GM23248 (cell line): ENCODE measurements around the gene CKM. TPM values are rescaled to one million over a fixed set of nuclear protein-coding genes. Genes with fewer than 3 reads are reported as not detected.
A peak's percentile ranks its signal among the peaks of the same experiment; 100 is the strongest.

Source experiments
- DNase-seq: peaks from one replicate; pipeline ENCODE4 v3.0.0-alpha.2; 2015
- H2AFZ ChIP-seq: fragments of 200-600 bp; sonication (generic); 2 replicates; pipeline ENCODE4 v1.6.1; 2016; ENCODE audit warnings: antibody characterized with exemption
- H3F3A ChIP-seq: fragments of 200-600 bp; sonication (generic); 2 replicates; pipeline ENCODE4 v1.6.1; 2016; ENCODE audit warnings: mild to moderate bottlenecking, antibody characterized with exemption, mixed run types; ENCODE audit not compliant: insufficient read depth
- H3K27ac ChIP-seq: fragments of 200-600 bp; sonication (generic); 2 replicates; pipeline ENCODE4 v1.5.1; 2016; ENCODE audit warnings: mild to moderate bottlenecking
- H3K27me3 ChIP-seq: fragments of 200-600 bp; sonication (generic); replicated peaks from 2 replicates; pipeline ENCODE4 v1.6.1; 2016; ENCODE audit warnings: mild to moderate bottlenecking; ENCODE audit not compliant: insufficient read depth
- H3K36me3 ChIP-seq: fragments of 200-600 bp; sonication (generic); 2 replicates; pipeline ENCODE4 v1.6.1; 2016; ENCODE audit warnings: low read depth, mild to moderate bottlenecking
- H3K4me1 ChIP-seq: fragments of 200-600 bp; sonication (generic); 2 replicates; pipeline ENCODE4 v1.6.1; 2016; ENCODE audit warnings: mild to moderate bottlenecking; ENCODE audit not compliant: insufficient read depth
- H3K4me2 ChIP-seq: fragments of 200-600 bp; sonication (generic); one replicate; pipeline ENCODE4 v1.6.1; 2016; ENCODE audit warnings: mild to moderate bottlenecking; ENCODE audit not compliant: unreplicated experiment
- H3K4me3 ChIP-seq: fragments of 200-600 bp; sonication (generic); 2 replicates; pipeline ENCODE4 v1.5.1; 2016; ENCODE audit warnings: mild to moderate bottlenecking
- H3K79me2 ChIP-seq: fragments of 200-600 bp; sonication (generic); 2 replicates; pipeline ENCODE4 v1.6.1; 2016; ENCODE audit warnings: mild to moderate bottlenecking; ENCODE audit not compliant: insufficient read depth
- H3K9ac ChIP-seq: fragments of 200-600 bp; sonication (generic); 2 replicates; pipeline ENCODE4 v1.6.1; 2016; ENCODE audit warnings: mild to moderate bottlenecking
- H3K9me2 ChIP-seq: fragments of 200-600 bp; sonication (generic); 2 replicates; pipeline ENCODE4 v1.6.1; 2016; ENCODE audit warnings: mixed run types, mild to moderate bottlenecking, moderate library complexity; ENCODE audit not compliant: insufficient read depth
- H3K9me3 ChIP-seq: fragments of 200-600 bp; sonication (generic); one replicate; pipeline ENCODE4 v1.6.1; 2017; ENCODE audit warnings: low read depth
- H4K20me1 ChIP-seq: fragments of 200-600 bp; sonication (generic); 2 replicates; pipeline ENCODE4 v1.6.0; 2016; ENCODE audit not compliant: insufficient read depth
- EZH2 ChIP-seq: fragments of 200-600 bp; sonication (generic); IDR thresholded peaks from 2 replicates; pipeline ENCODE4 v1.6.1; 2018; ENCODE audit warnings: antibody characterized with exemption, mild to moderate bottlenecking; ENCODE audit not compliant: insufficient read depth, poor library complexity, severe bottlenecking
- EZH2phosphoT487 ChIP-seq: fragments of 200-600 bp; sonication (generic); IDR thresholded peaks from 2 replicates; pipeline ENCODE4 v1.6.1; 2018; ENCODE audit warnings: antibody characterized with exemption, moderate library complexity, mild to moderate bottlenecking, low read depth; ENCODE audit not compliant: insufficient read depth
- WGBS, 2 experiments: methylation state at CpG; one replicate each; pipeline ENCODE4 v1.1.6; 2015 to 2017; ENCODE audit warnings: low lambda C conversion rate in 2 of 2, low coverage in 1 of 2; ENCODE audit errors: missing lambda C conversion rate in 2 of 2; 5-methylcytosine and 5-hydroxymethylcytosine counted together
- in situ Hi-C: fragments of 300-500 bp; cut with MboI; formaldehyde crosslinking; loops from 2 replicates; pipeline ENCODE4 v1.15.0; 2020
- polyA plus RNA-seq: library from polyadenylated mRNA; unstranded; fragments of >200 nt; fragmentation: Nextera tagmentation; extraction: Ambion mirVana; gene quantifications from 2 replicates; pipeline ENCODE4 v1.2.1, GENCODE V29; 2016
- total RNA-seq: library from RNA; depleted of rRNA; stranded (reverse); fragments of >200 nt; shearing (Covaris generic); gene quantifications from 2 replicates; pipeline ENCODE4 v1.2.3, GENCODE V29; 2014

Gene CKM
- total and polyA plus RNA-seq, 2 experiments from 2014 or later: not detected

DNA sequence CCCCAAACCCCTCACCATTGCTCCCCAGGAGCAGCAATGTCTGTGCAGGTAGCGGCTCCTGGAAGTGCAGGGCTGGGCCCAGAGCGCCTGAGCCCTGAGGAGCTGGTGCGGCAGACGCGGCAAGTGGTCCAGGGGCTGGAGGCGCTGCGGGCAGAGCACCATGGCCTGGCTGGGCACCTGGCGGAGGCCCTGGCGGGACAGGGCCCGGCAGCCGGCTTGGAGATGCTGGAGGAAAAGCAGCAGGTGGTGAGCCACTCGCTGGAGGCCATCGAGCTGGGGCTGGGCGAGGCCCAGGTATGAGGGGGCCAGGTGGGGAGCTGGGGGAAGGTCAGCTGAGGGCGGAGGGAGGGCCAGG lies 22.8 kb upstream of the CKM start:
- Histone ChIP-seq H3K4me3 (no peak overlapping the region), H3K9me3 (no peaks in the 10 kb centered on the region), H3K27me3 (peaks cover under 1% of the 10 kb centered on the region; the same call in 1 of the 2 replicates), H3K9me2 (no peaks in the 10 kb centered on the region), H3K9ac (no peak overlapping the region), H3K4me2 (no peak overlapping the region), H3F3A (no peaks in the 10 kb centered on the region), H3K36me3 (no peaks in the 10 kb centered on the region), H2AFZ (no peak overlapping the region), H3K79me2 (no peaks in the 10 kb centered on the region), H3K4me1 (no peaks in the 10 kb centered on the region), H4K20me1 (no peaks in the 10 kb centered on the region), H3K27ac (no peak overlapping the region)
- 88 to 90% methylated on average over 15 of the region's 15 CpGs for WGBS, 2 experiments
- TF ChIP-seq EZH2phosphoT487 (no peak), EZH2 (no peak)
- DNase-seq: no peak
- in situ Hi-C loops: no loop called here

DNA sequence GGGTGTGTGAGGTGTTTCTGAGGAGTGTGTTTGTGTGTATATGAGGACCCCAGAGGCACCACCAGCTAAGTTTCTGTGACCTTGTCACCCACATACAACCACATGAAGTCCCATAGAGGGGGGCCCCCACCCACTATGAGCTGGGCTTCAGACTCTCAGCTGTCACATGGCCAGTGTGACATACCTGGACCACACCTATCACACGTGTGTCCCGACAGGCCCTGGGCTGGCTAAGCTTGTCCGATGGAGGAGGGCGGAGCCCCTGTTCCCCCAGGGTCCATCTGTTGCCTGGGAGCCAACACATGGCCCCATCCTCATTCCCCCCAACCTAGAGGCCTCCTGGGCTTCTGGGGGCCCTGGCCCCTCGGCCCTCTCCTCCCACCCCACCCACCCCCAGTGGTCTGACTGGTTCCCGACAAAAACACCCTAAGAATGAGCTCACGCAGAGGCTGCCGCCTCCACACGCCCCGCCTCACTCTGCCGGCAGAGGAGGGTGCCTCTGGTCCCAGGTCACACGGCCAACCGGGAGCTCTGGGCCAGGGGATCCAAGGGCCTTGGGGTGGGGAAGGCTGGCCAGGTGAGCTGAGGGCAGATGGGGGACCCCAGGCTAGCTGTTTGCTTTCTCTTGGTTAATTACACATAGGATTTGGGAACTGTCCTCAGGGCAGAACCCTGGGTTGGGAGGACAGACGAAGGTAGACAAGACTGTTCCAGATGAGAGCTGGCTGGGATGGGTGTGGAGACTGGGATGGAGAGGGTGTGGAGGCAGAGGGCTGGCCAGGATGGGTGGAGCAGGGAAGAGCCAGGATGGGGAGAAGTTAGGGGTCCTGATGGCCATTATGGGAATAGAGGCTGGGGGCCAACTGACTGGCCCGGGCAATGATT lies 22.2 kb upstream of the CKM start:
- Histone ChIP-seq H3K4me3 (no peak overlapping the region), H2AFZ (no peak overlapping the region), H3K4me2 (no peak overlapping the region), H3K79me2 (no peaks in the 10 kb centered on the region), H3K9me2 (no peaks in the 10 kb centered on the region), H3K9me3 (no peaks in the 10 kb centered on the region), H4K20me1 (no peaks in the 10 kb centered on the region), H3K36me3 (no peaks in the 10 kb centered on the region), H3K9ac (no peak overlapping the region), H3K27ac (no peak overlapping the region), H3K4me1 (no peaks in the 10 kb centered on the region), H3K27me3 (peaks cover 5% of the 10 kb centered on the region; the same call in 1 of the 2 replicates), H3F3A (no peaks in the 10 kb centered on the region)
- 36 to 42% methylated on average over 12 to 14 of the region's 15 CpGs for WGBS, 2 experiments
- in situ Hi-C loops: no loop called here
- peak; percentile 30 for DNase-seq
- TF ChIP-seq EZH2phosphoT487: no peak
- TF ChIP-seq EZH2: no peak

DNA sequence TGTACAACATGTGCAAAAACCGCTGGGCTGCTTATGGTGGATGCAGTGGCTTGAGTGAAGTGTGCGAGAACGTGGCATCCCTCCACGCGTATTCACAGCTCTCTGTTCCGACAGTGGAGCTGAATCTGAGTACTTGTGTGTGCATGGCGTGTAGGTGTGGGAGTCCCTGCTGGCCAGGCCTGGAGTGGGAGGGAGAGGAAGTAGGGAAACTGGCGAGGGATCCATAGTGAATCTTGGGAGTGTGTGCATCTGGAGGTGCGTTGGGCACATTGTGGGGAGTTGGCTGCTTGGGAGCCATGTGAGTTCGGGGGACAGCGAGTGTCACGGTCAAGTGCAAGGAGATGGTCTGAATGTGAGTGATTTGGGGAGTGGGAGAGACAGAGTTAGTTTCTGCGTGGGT lies 20.2 kb upstream of the CKM start:
- in situ Hi-C loops: no loop called here
- no peaks in the 10 kb centered on the region for H3K79me2 ChIP-seq
- H3K9me2 ChIP-seq: no peaks in the 10 kb centered on the region
- no peak overlapping the region for H3K4me2 ChIP-seq
- no peaks in the 10 kb centered on the region for H3K9me3 ChIP-seq
- H3K9ac ChIP-seq: no peak overlapping the region
- 62 to 64% methylated on average over 13 of the region's 13 CpGs for WGBS, 2 experiments
- no peak overlapping the region for H2AFZ ChIP-seq
- H3K27ac ChIP-seq: no peak overlapping the region
- H3K27me3 ChIP-seq: peaks cover 5% of the 10 kb centered on the region; the same call in 1 of the 2 replicates
- no peak overlapping the region for H3K4me3 ChIP-seq
- TF ChIP-seq EZH2: no peak
- TF ChIP-seq EZH2phosphoT487: no peak
- no peaks in the 10 kb centered on the region for H4K20me1 ChIP-seq
- no peak for DNase-seq
- H3F3A ChIP-seq: no peaks in the 10 kb centered on the region
- H3K4me1 ChIP-seq: no peaks in the 10 kb centered on the region
- no peaks in the 10 kb centered on the region for H3K36me3 ChIP-seq

DNA sequence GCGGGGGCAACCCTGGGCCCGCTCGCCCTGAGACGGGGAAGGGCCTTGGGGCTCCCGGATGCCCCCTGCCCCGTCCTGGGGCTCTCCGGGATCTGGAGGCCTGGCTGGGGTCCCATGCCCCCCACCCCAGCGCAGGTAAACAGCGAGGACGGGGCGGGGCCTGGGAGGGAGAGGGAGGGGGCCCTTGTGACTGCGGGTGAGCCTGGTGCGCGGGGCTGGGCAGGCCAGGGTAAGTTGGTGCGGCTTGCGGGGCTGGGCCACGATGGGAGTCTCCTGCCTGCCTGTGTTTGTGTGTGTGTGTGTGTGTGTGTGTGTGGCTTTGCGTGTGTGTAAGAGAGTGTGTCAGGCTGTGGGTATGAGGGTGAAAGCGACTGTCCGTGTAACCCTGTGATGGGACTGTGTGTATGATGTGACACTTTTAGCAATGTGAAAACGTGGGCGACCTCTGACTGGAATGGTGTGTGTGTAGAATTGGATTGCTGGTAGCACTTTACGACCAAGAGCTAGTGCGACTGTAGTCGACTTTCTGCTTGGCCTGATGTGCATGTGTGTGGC lies 18.3 kb upstream of the CKM start:
- Histone ChIP-seq H3K9ac (no peak overlapping the region), H3K79me2 (no peaks in the 10 kb centered on the region), H3F3A (no peaks in the 10 kb centered on the region), H3K4me3 (no peak overlapping the region), H3K4me1 (no peaks in the 10 kb centered on the region), H3K27ac (no peak overlapping the region), H4K20me1 (no peaks in the 10 kb centered on the region), H2AFZ (no peak overlapping the region), H3K9me3 (no peaks in the 10 kb centered on the region), H3K4me2 (no peak overlapping the region), H3K36me3 (no peaks in the 10 kb centered on the region), H3K9me2 (no peaks in the 10 kb centered on the region), H3K27me3 (peaks cover 5% of the 10 kb centered on the region; the same call in 1 of the 2 replicates)
- in situ Hi-C loops: no loop called here
- DNase-seq: peak; percentile 18
- TF ChIP-seq EZH2phosphoT487 (no peak), EZH2 (no peak)
- 10 to 12% methylated on average over 13 to 25 of the region's 25 CpGs for WGBS, 2 experiments
